Activated CD4-positive, alpha-beta T cell treated with anti-CD3 and anti-CD28 coated beads, Interleukin-2, amount 50 U/mL, for 4 hours (primary cell): ENCODE data around the gene TNFAIP1.

Experiments
- DNase-seq, 2 experiments: peaks; one replicate each; pipeline ENCODE4 v3.0.0-alpha.2; 2020

The TNFAIP1 gene

DNA sequence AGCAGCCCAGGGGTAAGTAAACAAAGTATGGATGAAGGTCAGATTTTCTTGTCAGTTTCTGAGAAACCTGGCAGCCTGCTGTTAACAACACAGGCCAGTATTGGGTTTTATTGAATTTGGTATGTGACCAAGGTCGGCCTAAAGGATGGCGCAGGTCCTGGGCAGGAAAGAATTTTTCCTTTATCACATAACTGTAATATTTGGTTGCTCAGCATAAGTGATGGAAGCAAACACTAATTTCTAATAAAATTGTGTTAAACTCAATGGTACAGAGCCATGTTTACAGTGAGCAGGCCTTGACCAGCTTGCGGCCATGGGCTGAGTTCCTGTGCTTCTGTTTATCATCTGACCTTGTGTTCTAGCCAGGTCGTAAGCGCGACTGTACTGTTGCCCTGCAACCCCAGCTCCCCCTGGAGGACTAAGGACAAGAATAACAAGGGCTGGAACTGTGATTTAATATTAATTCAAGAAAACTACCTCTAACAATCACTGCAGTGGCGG lies 11.2 kb downstream of the TNFAIP1 start:
- no peak for DNase-seq

DNA sequence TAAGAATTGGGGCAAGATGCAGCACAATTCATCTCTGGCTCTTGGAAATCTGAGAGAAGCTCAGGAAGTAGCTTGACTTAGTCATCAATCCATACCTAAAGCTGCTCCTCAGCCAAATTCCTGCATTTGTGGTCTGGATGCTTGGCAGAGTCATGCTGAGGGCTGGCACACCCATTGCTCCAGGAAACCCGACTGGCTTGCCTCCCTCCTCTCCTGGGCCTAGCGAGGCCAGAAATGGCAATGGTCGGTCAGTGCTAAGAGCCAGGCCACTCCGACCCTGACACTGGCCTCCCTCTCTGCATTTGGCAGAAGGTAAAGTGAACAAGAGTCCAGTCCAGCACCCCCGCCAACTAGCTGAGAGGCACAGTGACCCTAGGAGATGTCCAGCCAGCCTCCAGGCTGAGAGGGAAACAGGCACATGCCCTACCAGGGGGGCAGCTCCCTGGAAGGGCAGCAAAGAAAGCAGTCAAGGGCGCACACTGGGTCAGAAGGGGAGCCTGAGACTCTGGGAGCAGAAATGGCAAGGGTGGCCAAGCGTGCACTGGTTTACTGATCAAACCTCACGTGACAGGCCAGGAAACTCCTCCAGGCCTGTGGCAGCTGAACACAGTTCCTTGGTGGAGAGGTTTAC lies 11.8 kb downstream of the TNFAIP1 start:
- no peak for DNase-seq

DNA sequence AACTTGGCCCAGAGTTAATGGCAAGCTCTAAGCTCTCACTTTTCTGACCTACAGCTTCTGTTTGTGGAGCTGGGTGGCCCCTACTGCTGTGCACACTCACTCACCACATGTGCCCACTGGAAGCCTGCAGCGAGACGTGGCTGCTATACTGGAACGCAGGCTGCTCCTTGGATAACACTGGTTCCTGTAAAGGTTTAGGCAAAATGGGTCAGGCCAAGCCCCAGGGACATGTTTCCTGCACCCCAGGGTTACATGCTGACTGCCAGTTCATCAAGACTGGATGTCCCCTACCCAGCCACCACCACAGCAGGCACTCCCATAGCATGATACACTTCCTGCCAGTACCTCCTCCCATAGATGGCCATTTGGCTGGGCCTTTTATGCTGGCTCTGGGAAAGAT lies 13.4 kb downstream of the TNFAIP1 start:
- no peak for DNase-seq

DNA sequence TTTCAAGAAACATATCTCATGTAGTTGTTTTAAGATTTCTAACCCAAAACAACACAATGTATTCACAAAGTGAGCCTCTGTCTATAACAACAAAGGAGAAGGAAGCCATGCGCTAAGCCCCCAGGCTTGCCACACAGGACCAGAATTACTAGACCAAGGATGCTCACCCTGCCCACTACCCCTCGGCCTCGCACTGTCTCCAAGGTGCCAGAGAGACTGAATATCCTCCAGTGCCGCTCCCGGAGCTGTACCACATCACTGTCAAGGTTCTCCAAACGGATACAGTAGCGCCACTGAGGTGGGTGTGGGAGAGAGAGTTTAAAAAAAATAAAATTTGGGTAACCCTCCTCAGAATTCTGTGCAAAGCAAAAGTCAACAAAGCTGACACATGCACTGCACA lies 14.7 kb downstream of the TNFAIP1 start:
- no peak for DNase-seq

DNA sequence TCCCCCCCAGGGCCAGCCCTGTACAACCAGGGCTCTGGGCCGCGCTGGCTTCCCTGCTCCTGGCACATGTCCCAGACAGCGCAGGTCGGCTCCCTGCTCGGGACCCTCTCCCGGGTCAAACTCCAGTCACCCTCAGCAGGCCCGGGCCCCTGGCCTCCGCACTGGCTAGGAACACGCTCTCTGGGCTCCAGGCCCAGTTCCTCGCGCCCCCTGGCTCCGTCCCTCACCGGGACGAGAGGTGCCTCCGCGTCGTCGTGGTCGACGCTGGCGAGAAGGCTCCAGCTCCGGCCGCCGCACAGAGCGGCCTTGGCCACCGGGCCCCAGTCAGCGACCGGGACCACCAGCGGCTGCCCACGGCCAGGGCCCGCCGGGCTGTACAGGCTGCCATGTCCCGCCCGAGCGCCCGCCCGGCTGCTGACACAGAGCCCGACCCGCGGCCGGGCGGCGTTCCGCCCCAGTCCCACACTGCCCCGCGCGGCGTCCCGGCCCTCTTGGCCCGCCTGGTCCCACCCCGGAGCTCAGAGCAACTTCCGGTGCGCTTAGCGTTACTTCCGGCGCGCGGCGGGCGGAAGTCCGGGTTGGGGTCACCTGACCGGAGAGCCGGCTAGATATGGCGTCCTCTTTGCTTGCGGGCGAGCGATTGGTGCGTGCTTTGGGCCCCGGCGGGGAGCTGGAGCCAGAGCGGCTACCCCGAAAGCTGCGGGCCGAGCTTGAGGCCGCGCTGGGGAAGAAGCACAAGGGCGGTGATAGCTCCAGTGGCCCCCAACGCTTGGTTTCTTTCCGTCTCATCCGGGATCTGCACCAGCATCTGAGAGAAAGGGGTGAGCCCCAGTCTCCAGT lies 21.7 kb downstream of the TNFAIP1 start, which contains the start of gene POLDIP2:
POLDIP2 (minus strand) TSS at position 467 of the 840 bp plus-strand sequence; CDS start at position 388, 79 bp downstream.
- peak; percentile 92 to 94 for DNase-seq

DNA sequence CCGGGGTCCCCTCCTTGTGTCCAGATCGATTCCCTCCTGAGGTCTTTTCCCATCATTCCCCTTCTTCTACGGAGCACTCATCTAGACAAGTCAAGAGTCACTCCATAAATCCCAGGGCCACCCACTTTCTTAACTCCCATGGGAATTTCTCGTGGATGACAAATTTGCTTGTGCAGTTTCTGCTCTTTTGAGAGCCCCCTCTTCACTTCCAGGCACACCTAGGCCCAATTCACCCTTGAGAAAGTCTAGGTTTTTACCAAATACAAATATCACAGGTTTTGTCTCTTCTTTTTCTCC lies 22.3 kb downstream of the TNFAIP1 start:
- DNase-seq, result no peak

DNA sequence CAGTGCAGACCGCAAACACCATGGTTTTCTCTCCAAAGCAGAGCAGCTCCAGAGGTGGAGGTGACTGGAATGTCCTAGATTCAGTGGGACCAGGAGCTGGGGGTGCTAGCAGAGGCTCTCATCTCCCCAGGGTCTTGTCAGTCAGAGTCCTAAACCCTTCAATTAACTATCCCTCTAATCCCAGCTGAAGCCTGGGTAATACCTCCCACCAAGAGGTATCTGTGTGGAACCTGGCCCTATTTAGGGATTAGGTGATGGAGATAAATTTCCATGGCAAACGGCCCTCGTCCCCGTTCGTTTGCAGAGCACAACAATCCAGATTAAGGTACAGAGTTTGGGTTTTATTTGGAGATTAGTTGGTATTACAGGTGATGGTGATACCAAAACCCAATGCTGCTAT lies 27.6 kb downstream of the TNFAIP1 start:
- no peak for DNase-seq

DNA sequence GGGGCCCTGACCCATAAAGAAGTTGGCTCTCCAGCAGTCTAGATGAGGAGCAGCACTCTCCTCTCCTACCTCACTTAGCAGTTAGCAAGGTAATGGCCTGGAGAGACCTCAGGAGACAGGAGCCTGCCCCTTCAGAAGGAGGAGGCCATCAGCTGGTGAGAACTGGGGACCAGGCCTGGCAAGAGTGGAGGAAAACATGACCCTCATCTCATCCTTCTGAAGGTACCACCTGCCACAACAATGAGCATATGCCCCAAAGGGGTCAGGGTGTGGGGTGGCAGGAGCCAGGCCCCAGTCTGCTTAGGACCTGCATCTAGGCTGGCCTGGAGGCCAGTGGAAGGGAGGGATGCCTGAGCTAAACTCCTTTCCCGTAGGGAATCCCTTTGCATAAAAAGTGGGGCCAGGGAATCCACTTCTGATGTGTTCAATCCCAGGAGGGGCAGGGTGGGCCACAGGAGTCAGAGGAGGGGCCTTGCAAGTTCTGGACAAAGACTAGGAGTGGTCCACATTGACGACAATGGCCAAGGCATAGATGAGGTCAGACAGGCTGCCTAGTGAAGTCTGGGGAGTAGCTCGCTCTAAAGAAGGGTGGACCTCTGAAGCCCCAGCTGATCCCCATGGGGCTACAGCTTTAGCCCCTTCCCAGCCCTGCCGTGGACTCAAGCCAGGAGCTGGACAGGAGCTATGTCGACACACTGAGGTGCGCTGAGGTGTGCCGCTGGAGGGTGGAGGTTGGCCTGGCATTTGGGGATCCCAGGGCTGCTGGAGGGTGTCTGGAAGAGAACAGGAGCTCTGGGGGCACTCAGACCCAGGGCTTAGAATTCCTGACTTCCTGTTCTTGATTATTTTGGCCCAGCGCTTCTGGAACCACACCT lies 28.5 kb downstream of the TNFAIP1 start:
- no peak for DNase-seq

DNA sequence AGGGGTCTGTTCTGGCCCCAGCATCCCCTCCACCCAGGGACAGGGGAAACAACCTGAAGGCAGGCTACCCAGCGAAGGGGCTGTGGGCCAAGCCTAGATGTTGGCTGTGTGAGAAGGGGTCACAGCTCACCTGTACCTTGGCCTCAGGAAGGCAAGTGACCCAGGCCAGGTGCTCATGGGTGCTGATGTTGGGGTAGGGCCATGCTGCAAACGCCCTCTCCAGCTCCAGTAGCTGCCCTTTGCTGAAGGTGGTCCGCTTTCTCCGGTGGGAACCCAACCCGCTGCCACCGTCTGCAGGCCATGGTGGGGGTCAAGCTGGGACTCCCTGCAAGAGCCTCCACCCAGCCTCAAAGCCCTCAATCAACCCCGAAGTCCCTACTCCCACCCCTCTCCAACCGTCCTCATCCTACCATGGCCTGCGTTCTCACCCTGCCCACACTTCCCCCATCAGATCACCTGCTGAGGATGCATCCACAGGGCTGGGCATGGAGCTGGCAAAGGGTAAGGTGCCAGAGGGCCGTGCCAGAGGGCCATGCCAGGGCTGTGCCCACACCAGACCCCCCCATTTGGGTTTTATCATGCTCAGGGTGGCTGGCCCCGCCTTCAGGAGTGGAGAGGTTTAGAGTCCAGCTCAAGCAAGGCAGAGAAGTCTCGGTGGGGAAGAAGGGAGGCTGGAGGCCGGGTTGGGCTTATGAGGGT lies 29.3 kb downstream of the TNFAIP1 start, which contains the start of gene SEBOX:
SEBOX (minus strand) TSS at position 535 of the 699 bp plus-strand sequence; CDS start at position 487, 48 bp downstream.
- no peak for DNase-seq

DNA sequence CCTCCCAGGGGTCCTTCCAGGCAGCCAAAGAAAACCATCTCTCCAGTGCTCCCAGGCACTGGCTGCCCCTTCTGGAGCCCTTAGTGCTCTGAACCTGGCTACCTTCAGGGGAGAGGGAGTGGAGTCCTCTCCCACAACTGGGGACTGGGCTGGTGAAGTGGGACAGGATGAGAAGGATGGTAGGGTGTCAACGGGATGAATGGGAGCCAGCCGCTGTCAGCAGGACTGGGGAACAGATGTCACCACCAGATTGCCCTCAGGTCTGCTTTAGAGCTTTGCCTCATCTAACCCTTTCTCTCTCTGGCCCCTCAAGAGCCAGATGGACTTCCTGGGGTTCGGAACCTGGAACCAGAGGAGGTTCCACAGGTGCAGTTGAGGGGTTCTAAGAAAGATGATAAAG lies 29.9 kb downstream of the TNFAIP1 start:
- DNase-seq, result no peak

DNA sequence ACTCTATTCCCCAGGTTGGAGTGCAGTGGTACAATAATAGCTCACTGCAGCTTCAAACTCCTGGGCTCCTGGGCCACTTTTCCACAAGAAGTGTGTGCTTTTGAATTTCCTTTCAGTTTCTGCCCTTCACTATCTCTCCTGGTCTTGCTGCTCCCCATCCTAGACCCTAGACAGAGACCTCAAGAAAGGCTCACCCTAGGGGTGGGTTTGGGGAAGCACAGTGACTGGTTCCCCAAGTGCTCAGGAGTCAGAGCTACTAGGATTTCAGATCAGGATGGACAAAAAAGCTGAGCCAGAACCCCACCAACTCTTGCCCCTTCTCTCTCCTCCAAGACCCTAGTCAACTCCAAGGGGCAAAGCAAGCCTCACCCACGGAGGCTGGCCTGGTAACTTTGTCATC lies 31.0 kb downstream of the TNFAIP1 start:
- no peak for DNase-seq

DNA sequence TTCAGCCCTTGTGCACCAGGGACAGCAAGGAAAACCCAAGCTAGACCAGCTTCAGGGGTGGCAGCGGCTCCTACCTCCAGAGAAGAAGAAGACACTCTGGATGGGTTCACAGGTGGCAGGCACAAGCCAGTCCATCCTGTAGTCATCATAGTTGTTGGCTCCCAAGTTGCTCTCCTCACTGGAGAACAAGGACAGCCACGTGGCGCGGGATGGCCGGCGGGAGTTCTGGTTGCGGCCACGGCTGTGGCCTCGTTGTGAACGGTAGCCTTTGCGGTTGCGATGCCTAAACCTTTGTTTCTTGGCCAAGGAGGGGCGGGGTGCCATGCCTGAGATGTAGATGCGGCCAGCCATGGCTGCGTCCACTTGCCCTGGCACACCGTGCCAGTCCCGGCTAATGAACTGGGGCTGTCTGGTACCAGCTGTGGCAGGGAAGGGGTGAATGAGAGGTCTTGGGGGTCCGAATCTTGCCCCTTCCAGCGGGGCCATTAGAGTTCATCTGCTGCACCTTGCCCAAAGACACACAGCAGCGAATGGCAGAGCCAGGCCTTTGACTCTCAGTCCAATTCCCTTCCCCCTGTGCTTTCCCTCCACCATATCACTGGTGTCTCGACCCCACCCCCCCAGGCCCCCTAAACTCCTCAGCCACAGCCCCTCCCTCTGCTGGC lies 32.2 kb downstream of the TNFAIP1 start:
- DNase-seq, result no peak

DNA sequence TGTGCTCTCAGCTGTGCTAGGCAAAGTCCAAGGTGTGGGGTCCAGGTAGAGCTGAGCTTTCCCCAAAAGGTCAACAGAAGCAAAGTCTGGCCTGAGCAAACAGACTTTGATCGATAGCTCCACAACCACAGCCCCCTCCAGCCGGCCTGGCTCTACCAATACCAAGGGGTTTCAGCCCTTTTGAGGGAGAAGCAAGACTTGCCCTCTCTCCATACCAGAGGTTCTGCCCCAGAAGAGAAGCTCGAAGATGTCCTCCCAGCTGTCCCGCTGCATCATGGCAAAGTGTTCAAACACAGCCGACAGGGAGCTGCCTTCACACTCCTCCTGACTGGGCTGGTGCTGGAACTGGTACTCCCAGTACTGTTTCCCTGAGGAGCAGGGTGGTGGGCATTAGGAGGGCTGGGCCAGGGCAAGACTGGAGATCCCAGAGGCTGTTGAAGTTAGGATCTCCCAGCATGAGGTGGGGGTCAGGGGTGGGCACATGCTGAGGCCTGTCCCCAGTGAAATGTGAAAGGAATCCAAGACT lies 32.8 kb downstream of the TNFAIP1 start:
- no peak for DNase-seq

DNA sequence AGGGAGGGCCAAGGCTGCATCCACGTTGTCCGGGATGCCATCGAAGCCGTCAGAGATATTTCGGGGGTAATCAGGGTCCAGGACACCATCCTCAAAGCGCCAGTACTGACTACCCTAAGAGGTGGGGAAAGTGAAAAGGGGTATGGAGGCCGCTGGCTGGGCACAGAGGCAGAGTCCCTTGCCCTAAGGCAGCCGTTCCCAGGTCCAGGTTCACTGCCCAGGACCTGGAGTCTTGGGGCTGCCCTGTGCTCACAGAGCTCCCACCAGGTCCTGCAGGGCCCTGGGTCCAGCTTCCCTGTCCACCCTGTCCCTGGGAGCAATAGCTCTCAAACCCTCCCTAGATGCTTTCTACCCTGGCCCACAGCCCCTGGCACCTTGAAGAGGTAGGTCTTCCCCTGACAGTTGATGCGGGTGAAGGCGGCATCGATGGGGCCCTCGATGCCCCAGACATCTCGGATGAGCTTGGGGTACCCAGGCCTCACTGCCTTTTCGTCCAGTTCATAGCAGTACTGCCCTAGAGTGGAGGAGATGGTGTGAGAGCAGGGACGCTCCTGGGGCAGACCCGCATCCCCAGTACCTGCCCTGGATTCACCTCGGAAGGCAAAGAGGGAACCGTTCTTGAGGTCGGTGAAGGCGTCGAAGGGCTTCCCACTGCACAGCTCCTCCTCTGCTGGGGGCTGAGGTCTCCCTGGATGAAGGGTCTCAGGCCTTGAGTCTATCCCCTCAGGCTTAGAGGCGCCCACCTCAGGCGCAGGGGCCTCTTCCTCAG lies 33.5 kb downstream of the TNFAIP1 start:
- no peak for DNase-seq

DNA sequence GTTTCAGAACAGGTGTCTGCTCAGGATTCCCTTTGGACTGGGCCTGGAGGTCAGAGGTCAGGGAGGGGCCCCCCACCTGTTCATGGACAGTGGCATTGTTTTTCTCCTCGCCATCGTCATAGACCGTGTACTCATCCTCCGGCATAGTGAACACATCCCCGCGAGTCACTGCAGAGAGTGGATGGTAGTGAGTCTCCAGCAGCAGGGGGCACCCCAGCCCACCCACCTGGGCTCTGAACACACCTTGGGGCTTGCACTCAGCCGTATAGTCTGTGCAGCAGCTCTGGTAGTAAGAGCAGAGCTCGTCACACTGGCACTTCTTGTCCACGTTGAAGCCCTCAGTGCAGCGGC lies 34.1 kb downstream of the TNFAIP1 start:
- DNase-seq, result no peak

DNA sequence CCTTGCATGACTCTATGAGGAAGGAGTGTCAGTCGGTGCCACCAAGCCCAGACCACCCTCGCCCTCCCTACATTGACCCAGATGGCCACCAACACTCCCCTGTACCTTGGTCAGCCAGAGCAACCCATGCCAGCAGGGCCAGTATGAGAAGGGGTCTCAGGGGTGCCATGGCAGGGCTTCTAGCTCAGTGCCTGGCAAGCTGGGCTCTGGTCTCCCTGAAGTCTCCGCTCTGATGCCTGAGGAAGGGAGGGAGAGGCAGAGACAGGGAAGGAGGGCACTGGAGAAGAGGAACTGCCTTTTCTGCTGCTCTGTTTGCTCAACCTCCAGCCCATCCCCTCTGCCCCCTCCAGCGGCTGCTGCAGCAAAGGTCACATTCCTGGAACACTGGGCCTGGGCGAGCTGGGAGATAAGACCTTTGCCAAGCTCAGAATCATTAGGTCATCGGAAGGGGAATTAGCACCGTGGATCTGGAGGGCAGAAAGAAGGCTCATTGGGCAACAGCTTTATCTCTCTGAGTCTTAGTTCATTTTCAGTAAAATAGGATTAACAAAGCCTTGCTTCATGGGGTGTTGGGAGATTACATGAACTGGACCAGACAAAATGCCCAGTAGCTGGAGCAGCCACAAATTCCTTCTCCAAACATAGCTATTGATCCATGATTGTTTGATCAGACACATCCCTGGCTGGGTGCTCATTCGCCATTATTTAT lies 34.6 kb downstream of the TNFAIP1 start, which contains the start of gene VTN:
VTN (minus strand) TSS at position 273 of the 709 bp plus-strand sequence; CDS start at position 169, 104 bp downstream.
- no peak for DNase-seq

DNA sequence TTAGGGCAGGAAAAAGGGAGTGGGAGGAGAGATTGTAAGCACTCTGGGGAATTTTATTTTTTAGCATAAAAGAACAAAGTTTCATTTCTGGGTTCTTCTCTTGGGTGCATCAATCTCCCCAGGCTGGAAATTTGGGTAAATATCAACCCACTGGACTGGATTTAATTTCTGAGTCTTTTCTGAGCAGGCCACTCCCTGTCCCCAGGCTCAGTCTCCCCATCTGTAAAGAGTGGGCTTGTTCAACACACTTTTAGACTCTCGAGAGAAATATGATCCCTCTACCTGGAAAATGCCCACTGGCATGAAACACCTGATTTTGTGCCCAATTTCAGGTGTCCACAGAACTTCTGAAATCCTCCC lies 35.2 kb downstream of the TNFAIP1 start:
- DNase-seq, result no peak

DNA sequence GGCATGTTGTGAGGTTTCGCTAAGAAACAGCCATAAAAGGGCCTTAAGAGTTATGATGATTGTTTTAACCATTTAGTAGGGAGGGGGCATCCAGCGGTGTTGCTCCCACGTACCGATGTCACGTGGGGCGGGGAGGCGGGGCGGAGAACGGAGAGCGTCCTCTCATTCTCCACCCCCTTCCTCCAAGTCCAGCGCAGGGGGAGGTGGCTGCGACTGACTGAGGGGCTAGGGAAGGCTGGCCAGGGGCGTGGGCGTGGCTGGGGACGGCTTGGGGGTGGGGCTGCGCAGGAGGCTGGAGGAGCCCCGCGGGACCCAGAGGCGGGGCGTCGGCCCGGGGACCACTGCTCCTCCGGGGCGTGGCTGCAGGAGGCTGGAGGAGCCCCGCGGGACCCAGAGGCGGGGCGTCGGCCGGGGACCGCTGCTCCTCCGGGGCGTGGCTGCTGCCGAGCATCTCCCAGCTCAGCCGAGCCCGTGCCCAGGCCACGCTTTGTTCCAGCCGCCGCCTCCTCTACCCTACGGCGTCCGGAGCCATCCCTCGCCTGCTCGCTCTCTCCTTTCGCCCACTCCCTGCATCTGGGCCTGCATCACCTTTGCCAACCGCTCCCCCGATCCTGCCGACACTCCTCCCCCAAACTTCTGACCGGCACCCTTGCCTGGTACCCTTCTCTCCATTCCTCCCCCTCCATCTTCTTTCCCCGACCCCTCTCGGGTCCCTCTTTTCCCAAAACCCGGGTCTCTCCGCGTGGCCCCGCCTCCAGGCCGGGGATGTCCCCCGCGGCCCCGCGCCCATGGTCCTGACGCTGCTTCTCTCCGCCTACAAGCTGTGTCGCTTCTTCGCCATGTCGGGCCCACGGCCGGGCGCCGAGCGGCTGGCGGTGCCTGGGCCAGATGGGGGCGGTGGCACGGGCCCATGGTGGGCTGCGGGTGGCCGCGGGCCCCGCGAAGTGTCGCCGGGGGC lies 36.0 kb downstream of the TNFAIP1 start, which contains the start of gene SARM1:
SARM1 (plus strand) TSS at position 450 of the 958 bp plus-strand sequence; CDS start at position 789, 339 bp downstream.
- DNase-seq, result peak; percentile 76
